CD4-positive, alpha-beta T cell treated with Interleukin-6 at 100 ng/mL for 8 hours (primary cell): ENCODE measurements around the gene HGFAC.
"Not testable (repeated sequence)": the region's sequence is repeated elsewhere in the genome, so short reads cannot be mapped to it uniquely, and the experiment has no call there.

Experiments used
- DNase-seq: peaks from one replicate; pipeline ENCODE4 v3.0.0-alpha.2; 2020; ENCODE audit warnings: mixed read lengths, low spot score

Gene HGFAC

GRCh38 chr4:3411190-3411589 lies 30.6 kb upstream of the HGFAC start:
- DNase-seq: not testable (repeated sequence)

GRCh38 chr4:3411676-3412075 lies 30.1 kb upstream of the HGFAC start:
- no peak for DNase-seq

DNA sequence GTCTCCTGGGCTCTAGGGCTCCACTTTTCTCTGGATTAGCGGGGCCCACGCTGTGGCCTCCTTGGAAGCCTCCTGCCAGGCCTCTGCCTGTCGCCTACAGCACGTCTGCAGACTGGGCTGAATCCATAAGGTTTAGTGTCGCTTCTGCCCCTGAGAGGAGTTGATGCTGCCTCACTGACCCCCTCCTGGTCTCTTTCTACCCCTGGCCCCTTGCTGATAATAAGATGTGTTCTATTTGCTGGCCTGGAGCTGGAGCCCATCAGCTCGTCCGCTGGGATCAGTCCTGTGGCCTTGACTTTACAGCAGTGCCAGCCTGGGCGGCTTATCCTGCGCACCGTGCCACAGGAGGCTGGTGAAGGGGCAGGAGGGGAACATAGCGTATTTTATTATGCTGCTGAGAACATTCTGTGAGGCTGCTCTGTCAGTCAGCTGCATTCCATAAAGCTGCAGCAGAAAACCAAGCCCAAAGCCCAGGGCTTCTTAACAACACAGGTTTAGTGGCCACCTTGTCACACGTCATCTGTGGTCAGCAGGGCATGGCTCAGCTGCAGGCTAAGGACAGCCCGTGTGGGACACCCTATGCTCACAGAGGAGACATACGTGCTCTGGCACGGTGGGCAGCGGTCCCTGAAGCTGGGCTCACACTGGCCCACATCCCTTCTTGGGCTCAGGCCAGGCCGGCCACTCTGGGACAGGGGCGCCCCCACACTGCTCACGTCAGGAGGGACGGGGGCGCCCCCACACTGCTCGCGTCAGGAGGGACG lies 29.3 kb upstream of the HGFAC start:
- DNase-seq: no peak

DNA sequence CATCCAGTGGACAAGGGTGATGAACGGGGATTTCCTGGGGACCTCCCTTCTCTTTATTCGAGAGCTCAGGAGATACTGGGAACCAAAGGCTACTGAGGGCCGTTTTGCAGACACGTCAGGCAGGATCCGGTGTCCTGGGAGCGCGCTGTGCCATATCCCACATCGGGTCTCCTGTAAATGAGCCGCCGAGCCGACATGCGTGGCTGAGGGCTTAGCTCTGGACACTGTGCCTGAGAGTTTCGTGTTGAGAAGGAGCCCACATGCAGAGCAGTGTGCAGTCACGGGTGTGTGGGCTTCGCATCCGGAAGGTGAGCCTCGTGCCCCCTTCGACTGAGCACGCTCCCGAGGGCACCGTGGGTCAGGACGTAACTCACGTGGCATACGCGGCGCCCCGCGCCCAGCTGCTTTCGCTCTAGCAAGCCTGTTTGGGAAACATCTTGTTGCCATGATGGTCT lies 28.5 kb upstream of the HGFAC start:
- no peak for DNase-seq

GRCh38 chr4:3413675-3414420 lies 27.9 kb upstream of the HGFAC start:
- no peak for DNase-seq

DNA sequence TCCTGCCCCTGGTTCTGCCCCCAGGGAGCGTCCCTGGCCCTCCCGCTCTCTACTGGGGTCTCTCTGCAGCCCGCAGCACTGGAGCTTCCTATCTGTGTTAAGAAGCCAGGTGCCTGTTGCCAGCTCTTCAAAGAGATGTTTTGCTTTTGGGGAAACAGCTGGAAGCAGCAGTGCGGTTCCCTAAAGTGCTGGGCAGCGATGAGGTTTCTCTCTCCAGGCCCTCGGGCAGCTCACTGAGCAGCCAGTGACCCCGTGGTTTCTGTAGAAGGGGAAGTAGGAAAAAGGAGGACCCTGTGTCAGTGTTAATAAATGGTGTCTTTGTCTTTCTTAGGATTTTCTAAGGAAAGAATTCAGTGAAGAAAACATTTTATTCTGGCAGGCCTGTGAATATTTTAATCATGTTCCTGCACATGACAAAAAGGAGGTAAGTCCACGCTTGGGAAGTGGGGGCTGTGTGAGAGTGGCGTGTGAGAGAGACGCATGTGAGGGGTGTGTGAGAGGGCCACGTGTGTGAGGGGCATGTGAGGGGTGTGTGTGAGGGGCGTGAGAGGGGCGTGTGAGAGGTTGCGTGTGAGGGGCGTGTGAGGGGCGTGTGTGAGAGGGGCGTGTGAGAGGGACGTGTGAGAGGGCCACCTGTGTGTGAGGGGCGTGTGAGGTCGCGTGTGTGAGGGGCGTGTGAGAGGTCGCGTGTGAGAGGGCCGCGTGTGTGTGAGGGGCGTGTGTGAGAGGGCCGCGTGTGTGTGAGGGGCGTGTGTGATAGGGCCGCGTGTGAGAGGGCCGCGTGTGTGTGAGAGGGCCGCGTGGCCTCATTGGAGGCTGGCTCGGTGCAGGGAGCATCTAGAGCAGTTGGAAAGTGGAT lies 27.1 kb upstream of the HGFAC start:
- no peak for DNase-seq

DNA sequence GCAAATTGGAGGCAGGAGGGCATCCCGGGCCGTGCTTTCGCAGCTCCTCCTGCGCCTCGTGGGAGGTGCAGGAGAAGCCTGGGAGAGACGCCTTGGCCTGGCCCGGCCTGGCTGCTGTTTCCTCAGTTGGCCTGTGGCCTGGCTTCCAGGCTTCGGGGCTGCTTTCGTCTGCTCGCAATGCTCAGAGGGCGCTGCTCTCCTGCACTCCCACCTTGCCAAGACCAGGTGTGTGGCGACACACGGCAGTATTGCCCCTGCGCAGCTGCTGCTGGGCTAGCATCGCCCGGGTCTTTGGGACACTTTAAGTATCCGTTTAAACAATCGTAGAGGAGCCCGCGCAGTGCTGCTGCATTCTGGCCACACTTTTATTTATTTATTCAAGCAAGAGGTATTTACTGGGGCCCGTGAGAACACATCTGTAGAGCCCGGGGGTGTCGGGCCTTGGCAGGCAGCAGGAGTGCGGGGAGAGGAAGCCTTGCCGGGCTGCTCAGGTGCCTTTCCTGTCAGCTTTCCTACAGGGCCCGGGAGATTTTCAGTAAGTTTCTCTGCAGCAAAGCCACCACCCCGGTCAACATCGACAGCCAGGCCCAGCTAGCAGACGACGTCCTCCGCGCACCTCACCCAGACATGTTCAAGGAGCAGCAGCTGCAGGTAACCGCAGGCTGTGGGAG lies 26.2 kb upstream of the HGFAC start:
- no peak for DNase-seq

GRCh38 chr4:3416270-3416669 lies 25.5 kb upstream of the HGFAC start:
- no peak for DNase-seq

GRCh38 chr4:3416821-3417221 lies 24.9 kb upstream of the HGFAC start:
- DNase-seq: no peak

DNA sequence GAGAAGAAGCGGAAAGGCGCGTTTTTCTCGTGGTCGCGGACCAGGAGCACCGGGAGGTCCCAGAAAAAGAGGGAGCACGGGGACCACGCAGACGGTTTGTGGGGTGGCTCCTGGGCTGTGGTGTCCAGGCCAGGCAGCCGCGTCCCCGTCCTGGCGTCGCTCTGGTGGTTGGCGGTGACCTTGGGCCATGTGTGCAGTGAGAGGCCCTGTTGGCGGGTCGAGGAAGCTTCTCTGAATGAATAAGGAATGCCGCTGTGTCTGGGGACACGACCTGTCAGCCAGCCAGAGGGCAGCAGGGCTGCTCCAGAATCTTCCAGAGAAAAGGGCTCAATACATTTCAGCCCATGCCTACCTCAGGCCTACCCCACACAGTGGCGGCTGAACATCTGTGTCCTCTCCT lies 24.3 kb upstream of the HGFAC start:
- DNase-seq: no peak

DNA sequence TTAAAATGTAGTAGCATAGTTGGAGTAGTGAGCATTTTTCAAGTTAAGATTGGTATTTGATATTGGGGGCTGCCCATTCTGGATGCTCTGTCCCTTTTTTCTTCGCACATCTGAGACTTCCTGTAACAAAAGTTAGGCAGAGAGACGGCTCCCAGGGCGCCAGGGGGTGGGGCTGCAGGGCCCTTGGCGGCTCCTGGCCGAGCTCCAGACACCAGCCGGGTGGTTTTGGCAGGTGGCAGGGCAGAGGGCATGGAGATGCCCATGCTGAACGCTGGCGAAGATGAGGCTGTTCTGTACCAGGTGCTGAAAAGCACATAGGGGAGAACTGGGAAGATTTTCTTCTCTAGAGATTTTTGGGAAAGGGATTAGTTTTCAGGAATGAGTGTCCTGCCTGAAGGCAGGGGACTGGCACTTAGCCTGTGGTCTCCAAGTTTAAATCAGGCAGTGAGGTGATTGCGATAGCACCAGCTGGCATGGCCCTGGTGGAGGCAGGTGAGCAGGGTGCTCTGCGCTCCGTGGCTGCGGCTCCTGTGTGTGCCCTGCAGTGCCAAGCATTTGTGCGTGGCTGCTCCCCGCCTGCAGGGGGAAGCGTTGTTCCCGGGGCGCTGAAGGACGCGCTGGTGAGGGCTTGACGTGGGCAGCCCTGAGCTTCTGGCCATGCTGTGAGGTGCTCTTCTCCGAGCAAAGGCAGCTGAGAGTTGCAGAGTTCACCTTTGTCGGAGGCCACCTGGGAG lies 23.6 kb upstream of the HGFAC start:
- DNase-seq: no peak

- DNase-seq: no peak
Observed at GRCh38 chr4:3419836-3420605, 21.7 kb upstream of the HGFAC start.

GRCh38 chr4:3420606-3420955 lies 21.2 kb upstream of the HGFAC start:
- DNase-seq: no peak

DNA sequence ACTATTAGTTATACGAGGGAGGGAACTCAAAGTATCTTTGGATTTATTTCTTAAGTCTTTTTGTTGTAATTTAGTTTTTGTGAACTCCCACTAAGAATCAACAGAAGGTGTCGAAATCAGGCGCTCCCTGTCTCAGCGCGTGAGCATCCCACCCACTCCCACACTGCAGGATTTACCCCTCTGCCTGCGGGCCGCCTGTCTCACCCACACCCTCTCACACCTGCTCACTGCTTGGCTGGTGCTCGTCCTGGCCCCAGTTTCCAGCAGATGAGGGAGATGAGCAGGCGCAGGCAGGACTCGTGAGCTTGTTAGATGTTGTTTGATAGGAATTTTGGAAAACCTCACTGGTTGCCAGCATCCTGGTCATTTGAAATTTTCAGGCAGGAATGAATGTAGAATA lies 20.8 kb upstream of the HGFAC start:
- no peak for DNase-seq

GRCh38 chr4:3421470-3421869 lies 20.3 kb upstream of the HGFAC start:
- no peak for DNase-seq

- DNase-seq: no peak
Observed at GRCh38 chr4:3422241-3422801, 19.4 kb upstream of the HGFAC start.

DNA sequence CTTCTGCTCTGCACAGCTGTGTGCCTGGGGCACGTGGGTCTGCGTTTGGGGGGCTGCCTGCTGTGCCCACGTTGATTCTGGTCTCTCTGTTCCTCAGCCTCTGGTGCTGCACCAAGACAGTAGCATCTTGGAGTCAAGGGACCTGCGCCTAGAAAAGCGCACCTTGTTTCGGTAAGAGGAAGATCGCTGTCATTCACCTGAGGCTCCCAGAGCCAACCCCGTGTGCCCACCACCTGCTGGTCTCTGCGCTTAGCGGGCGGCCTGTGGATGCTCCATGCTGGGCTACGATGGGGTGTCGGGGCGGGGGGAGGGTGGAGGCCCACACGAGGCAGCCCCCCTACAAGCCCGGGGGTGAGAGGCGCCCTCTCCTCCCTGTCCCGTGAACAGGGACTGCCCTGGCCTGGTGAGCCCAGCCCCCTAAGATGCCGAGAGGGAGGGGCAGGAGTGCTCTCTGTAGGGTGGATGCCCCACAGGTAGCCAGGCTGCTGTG lies 18.9 kb upstream of the HGFAC start:
- DNase-seq: no peak

- DNase-seq: no peak
Observed at GRCh38 chr4:3423406-3423805, 18.4 kb upstream of the HGFAC start.

DNA sequence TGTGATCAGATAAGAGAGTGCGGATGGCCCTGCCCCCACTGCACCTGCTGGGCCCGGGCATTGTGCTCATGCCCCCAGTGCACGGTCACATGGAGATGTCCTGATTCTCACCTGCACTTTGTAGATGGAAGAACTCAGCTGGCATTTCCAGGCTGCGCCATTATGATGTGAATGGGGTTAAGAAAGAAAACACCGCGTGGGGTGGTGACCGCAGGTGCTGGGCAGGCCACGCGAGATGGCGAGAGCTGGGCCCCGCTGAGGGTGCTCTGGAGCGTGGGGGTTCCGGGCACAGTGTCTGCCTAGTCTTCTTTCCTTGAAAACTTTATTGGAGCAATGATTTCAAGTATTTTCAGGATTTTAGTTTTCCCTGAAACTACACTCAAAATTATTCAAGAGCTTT lies 17.8 kb upstream of the HGFAC start:
- DNase-seq: no peak

DNA sequence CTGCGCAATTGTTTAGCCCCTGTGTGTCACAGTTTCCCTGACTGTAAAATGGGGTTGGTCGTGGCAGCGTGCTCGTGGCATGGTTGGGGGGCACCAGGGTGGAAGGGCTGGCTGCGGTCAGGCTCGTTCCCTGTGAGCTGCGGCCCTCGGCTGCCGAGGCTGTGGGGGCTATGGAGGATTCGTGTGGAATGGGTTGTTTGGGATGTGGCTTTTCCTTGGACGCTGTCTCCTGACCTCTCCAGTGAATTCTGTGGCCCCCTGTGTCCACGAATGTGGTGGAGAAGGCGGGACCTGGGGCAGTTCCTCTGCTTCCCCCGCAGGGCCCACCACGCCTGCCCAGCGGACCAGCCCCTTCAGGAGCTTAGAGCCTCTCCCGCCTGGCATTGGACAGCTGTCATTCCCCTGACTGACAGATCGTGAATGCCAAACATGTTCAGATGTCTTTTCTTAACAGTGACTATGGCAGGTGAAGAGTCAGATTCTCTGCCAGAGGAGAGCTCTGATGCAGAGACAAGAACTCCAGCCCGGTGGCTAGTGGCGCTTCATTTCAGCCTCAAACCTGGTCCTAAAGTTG lies 17.2 kb upstream of the HGFAC start:
- DNase-seq: no peak
